ENCODE measurements around the gene EFNB2. TPM values are rescaled to one million over a fixed set of nuclear protein-coding genes. Genes with fewer than 3 reads are reported as not detected.

Gene EFNB2
- total and polyA plus RNA-seq, 4 donors: 2.6 to 6.1 (median 3.4) TPM

DNA sequence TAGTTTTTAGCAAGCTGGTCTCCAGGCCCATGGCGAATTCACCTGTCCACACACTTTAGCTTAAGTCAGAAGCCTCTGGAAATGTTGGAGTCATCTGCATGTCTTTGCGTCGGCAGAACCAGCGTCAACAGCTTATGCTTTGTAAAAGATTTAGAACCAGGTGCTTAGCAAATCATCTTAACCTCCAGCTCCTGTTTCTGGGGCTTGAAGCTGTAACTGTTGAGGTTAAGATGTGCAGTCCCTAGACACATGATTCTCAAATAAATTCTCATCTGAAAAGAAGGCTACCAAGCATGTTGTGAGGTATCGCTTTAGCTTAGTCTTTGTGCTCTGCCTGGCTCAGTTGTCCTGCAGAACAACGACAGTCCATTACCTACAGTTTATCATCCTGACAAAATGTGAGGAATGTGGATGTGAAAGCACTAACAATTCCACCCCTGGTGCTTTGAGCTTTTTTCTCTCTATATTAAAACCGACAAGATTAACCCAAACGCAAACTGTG lies 4.4 kb downstream of the EFNB2 start (continued):
- TF ChIP-seq, protein P1, sequence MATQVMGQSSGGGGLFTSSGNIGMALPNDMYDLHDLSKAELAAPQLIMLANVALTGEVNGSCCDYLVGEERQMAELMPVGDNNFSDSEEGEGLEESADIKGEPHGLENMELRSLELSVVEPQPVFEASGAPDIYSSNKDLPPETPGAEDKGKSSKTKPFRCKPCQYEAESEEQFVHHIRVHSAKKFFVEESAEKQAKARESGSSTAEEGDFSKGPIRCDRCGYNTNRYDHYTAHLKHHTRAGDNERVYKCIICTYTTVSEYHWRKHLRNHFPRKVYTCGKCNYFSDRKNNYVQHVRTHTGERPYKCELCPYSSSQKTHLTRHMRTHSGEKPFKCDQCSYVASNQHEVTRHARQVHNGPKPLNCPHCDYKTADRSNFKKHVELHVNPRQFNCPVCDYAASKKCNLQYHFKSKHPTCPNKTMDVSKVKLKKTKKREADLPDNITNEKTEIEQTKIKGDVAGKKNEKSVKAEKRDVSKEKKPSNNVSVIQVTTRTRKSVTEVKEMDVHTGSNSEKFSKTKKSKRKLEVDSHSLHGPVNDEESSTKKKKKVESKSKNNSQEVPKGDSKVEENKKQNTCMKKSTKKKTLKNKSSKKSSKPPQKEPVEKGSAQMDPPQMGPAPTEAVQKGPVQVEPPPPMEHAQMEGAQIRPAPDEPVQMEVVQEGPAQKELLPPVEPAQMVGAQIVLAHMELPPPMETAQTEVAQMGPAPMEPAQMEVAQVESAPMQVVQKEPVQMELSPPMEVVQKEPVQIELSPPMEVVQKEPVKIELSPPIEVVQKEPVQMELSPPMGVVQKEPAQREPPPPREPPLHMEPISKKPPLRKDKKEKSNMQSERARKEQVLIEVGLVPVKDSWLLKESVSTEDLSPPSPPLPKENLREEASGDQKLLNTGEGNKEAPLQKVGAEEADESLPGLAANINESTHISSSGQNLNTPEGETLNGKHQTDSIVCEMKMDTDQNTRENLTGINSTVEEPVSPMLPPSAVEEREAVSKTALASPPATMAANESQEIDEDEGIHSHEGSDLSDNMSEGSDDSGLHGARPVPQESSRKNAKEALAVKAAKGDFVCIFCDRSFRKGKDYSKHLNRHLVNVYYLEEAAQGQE (IDR thresholded peaks at IDR 0.05): no peak
- TF ChIP-seq TAF1 (conservative IDR thresholded peaks at IDR 0.05): no peak
- TF ChIP-seq, protein P2, sequence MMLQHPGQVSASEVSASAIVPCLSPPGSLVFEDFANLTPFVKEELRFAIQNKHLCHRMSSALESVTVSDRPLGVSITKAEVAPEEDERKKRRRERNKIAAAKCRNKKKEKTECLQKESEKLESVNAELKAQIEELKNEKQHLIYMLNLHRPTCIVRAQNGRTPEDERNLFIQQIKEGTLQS (IDR thresholded peaks at IDR 0.05): no peak

DNA sequence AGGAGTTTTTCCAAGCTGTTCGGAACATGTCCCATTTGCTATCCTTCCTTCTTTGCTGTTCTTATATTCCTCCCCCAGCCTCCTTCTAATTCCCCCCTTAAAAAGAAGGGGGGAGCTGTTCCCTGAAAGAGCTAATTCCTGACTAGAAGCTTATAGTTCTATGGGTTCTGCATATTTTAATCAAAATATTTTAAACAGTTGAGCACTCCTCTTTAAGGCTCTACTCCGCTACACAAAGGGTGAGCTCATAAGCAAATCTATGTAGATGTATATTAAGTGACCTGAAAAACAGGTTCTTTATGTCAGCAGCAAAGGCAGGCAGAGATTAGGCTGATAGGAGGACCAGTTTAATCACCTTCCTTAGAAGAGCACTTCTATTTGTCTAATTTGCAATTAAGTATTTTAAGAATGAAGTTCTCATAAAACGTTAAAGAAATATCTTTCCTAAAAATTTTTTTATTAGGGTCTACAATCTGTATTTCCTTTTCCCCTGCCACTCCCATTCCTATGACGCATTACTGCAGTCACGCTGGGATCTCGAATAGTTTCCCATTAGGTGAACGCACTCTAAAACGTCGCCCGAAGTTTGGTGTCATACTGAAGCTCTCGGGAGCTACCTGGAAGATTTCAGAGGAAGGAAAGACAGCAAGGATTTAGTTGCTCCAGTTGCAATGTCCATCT lies 5.2 kb downstream of the EFNB2 start:
- no peak for DNase-seq (ENCODE audit: low spot score)
- peaks cover 14 to 20% (median 16%) of the 10 kb centered on the region in 4 donors for H3K4me1 ChIP-seq (ENCODE audit: control insufficient read depth in 4 of 4, insufficient read depth in 4 of 4, low read length in 3 of 4)
- TF ChIP-seq, protein P3, sequence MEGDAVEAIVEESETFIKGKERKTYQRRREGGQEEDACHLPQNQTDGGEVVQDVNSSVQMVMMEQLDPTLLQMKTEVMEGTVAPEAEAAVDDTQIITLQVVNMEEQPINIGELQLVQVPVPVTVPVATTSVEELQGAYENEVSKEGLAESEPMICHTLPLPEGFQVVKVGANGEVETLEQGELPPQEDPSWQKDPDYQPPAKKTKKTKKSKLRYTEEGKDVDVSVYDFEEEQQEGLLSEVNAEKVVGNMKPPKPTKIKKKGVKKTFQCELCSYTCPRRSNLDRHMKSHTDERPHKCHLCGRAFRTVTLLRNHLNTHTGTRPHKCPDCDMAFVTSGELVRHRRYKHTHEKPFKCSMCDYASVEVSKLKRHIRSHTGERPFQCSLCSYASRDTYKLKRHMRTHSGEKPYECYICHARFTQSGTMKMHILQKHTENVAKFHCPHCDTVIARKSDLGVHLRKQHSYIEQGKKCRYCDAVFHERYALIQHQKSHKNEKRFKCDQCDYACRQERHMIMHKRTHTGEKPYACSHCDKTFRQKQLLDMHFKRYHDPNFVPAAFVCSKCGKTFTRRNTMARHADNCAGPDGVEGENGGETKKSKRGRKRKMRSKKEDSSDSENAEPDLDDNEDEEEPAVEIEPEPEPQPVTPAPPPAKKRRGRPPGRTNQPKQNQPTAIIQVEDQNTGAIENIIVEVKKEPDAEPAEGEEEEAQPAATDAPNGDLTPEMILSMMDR (IDR thresholded peaks at IDR 0.05; ENCODE audit: low read depth, low read length, missing input control): no peak
- no peak for TF ChIP-seq FOXA2 (IDR thresholded peaks at IDR 0.05)
- TF ChIP-seq, protein P2 (IDR thresholded peaks at IDR 0.05): no peak
- no peak for TF ChIP-seq RAD21 (IDR thresholded peaks at IDR 0.05)
- peaks cover 0 to 18% (median 3%) of the 10 kb centered on the region in 4 donors for H3K27me3 ChIP-seq (ENCODE audit: control insufficient read depth in 4 of 4, insufficient read depth in 4 of 4, low read length in 3 of 4)
- H3K9me3 ChIP-seq (ENCODE audit: control insufficient read depth in 4 of 4, low read length in 3 of 4): no peaks in the 10 kb centered on the region
- H3K4me3 ChIP-seq (ENCODE audit: low read depth in 1 of 3, low read length in 3 of 3): no peak overlapping the region
- H3K9ac ChIP-seq (ENCODE audit: low read depth in 1 of 2, low read length in 2 of 2): no peak overlapping the region
- WGBS: 53% methylated on average over 11 of the region's 11 CpGs
- no peaks in the 10 kb centered on the region for H3K36me3 ChIP-seq (ENCODE audit: control insufficient read depth in 4 of 4, insufficient read depth in 3 of 4, low read depth in 1 of 4, low read length in 3 of 4)
- H3K27ac ChIP-seq (ENCODE audit: low read depth in 1 of 2, low read length in 2 of 2): no peak overlapping the region

DNA sequence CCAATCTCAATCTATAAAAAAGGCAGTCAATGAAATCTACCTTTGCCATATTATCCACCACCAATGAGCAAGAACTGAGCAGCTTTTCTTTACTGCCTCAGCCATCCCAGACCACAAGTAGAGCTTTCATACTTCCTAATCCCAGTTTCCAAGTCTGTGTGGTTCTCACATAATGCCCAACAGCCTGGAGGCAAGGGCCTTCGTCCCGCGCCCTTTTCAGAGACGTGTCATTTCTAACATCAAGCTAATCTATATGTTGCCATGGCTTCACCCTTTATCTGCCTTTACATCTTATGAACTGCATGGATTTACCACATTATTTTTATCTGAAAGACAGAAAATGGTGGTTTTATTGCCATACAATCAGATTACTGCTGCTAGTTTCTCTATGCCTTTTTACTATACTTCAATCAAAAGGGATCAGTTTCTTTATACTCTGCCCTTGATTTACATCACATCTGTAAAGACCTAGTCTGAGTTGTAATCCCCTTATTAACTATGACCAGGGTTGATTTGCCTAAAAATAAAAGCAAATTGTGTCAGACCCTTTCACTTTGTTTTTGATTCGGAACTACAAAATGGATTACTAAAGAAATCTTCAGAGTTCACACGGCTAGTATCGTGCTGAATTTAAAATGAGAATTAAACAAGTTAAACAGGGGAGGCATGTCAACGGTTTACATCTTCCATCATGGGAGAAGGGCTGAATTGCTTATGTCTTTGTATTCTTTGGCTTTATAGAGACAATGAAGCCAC lies 5.9 kb downstream of the EFNB2 start:
- Histone ChIP-seq H3K9ac (ENCODE audit: low read depth in 1 of 2, low read length in 2 of 2) (no peak overlapping the region), H3K4me1 (ENCODE audit: control insufficient read depth in 4 of 4, insufficient read depth in 4 of 4, low read length in 3 of 4) (peaks cover 7 to 14% (median 12%) of the 10 kb centered on the region in 4 donors), H3K36me3 (ENCODE audit: control insufficient read depth in 4 of 4, insufficient read depth in 3 of 4, low read depth in 1 of 4, low read length in 3 of 4) (no peaks in the 10 kb centered on the region), H3K27ac (ENCODE audit: low read depth in 1 of 2, low read length in 2 of 2) (no peak overlapping the region), H3K27me3 (ENCODE audit: control insufficient read depth in 4 of 4, insufficient read depth in 4 of 4, low read length in 3 of 4) (peaks cover 0 to 18% (median 3%) of the 10 kb centered on the region in 4 donors), H3K9me3 (ENCODE audit: control insufficient read depth in 4 of 4, low read length in 3 of 4) (no peaks in the 10 kb centered on the region), H3K4me3 (ENCODE audit: low read depth in 1 of 3, low read length in 3 of 3) (no peak overlapping the region)
- no peak for DNase-seq (ENCODE audit: low spot score)
- TF ChIP-seq YY1 (IDR thresholded peaks at IDR 0.05) (no peak), RAD21 (IDR thresholded peaks at IDR 0.05) (no peak), TAF1 (conservative IDR thresholded peaks at IDR 0.05) (no peak), HNF4A (conservative IDR thresholded peaks at IDR 0.05) (no peak), JUND (IDR thresholded peaks at IDR 0.05) (no peak), NR2F2 (IDR thresholded peaks at IDR 0.05) (no peak), FOXA1 (IDR thresholded peaks at IDR 0.05) (no peak), FOXA2 (IDR thresholded peaks at IDR 0.05) (no peak), RXRA (IDR thresholded peaks at IDR 0.05) (no peak), EGR1 (IDR thresholded peaks at IDR 0.05; ENCODE audit: low read depth in 2 of 2) (no peak)
- TF ChIP-seq, protein P4, sequence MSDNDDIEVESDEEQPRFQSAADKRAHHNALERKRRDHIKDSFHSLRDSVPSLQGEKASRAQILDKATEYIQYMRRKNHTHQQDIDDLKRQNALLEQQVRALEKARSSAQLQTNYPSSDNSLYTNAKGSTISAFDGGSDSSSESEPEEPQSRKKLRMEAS (IDR thresholded peaks at IDR 0.05): no peak
- TF ChIP-seq, protein P2 (IDR thresholded peaks at IDR 0.05): no peak
- 66% methylated on average over 8 of the region's 8 CpGs for WGBS

Data from liver (tissue), 9 donors.